GM18951 (cell line): ENCODE measurements around the gene VCPKMT.
A peak's percentile ranks its signal among the peaks of the same experiment; 100 is the strongest.

Source experiments
- POLR2A ChIP-seq: IDR thresholded peaks from 4 replicates; pipeline ENCODE4 v1.6.1; 2011; ENCODE audit warnings: mild to moderate bottlenecking; ENCODE audit not compliant: insufficient read length, insufficient read depth; ENCODE audit errors: extremely low read depth
- in situ Hi-C: fragments of 300-500 bp; cut with MboI; formaldehyde crosslinking; loops from one replicate; pipeline ENCODE4 v1.12.0; 2022; ENCODE audit warnings: low sequenced_read_pairs, mixed read lengths, inconsistent platforms; ENCODE audit not compliant: unreplicated experiment

VCPKMT gene

DNA sequence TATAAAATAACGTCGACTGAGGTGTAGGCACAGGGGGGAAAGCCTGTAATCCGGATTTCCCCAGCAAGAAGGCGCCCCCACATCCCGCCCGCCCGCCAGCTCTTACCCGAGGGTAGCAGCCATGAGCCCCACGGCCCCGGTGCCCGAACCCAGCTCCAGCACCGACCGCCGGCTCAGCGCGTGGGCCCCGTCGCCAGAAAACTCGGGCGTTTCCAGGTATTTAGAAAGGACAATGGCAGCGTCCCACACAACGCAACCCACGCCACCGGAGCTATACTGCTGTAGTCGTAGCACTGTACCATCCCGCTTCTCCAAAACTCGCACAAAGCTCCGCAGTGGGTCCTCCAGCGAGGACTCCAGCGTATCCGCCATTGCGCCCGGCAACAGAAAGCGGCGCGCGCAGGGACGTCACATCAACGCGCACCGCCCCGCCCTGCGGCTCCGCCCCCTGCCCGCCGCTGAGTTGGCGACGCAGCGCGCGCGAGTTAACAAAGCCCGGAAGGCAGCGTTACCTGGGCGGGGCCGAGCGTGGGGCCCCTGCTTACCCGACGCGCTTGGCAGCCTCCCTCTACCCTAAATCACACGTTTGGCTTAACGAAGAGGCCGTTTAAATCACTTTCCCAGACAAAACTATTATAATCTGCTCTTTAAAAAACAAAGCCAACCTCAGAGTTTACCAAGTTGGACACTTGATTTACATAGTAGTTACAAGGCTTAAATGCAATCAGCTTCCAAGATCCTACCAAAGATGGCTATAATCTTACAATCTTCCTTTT, at the start of gene VCPKMT:
Gene VCPKMT (minus strand): TSS at position 392 of the 776 bp plus-strand sequence. CDS start 20 bp downstream, at position 372.
- in situ Hi-C loops: loop anchor here (25.0 kb wide), 1 partner anchor 479 kb away; the partner anchor contains the start of gene DNAAF2
- peak; percentile 96 for TF ChIP-seq POLR2A

DNA sequence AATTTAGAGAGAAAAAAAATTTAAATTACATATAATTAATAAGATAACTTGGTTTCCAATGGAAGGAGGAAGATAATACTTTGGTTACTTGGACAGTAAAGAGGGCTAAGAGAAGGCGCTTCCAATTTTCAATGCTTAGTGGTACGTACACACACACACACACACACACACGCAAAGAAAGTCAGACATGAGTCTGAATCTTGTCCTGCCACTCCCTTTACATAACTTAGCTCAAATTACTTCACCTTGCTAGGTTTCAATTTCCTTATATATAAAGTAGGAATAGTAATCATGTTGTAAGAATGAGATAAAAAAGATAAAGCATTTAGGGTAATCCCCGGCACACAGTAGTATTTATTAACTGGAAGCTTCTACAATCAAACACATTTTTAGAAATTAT, 39.7 kb upstream of the VCPKMT start:
- in situ Hi-C loops: no loop called here
- no peak for TF ChIP-seq POLR2A

DNA sequence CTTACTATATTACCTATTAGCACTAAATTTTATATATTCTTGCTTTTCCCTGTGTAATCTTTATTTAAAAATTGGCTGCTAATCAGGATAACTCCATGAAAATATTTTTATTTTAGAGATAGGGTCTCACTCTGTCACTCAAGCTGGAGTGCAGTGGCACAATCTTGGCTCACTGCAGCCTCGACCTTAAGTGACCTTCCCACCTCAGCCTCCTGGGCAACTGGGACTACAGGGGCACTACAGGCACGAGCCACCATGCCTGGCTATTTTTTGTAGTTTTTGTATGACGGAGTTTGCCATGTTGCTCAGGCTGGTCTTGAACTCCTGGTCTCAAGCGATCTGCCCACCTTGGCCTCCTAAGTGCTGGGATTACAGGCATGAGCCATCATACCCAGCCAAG, 32.4 kb upstream of the VCPKMT start:
- no peak for TF ChIP-seq POLR2A
- in situ Hi-C loops: no loop called here

DNA sequence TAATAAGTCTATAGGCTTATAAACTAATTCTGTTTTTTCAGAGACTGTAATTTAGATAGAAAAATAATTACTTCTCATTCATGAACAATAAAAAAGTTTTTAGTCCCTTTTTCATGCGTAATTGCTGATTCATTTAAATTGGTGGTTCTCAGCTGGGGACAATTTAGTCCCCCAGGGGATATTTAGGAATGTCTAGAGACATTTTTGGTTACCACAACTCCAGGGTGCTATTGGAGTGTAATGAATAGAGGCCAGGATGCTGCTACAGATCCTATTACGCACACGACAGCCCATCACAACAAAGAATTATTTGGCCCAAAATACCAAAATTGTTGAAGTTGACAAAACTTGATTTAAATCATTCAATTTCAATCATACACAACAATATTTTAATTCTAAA, 22.8 kb upstream of the VCPKMT start:
- in situ Hi-C loops: no loop called here
- no peak for TF ChIP-seq POLR2A

DNA sequence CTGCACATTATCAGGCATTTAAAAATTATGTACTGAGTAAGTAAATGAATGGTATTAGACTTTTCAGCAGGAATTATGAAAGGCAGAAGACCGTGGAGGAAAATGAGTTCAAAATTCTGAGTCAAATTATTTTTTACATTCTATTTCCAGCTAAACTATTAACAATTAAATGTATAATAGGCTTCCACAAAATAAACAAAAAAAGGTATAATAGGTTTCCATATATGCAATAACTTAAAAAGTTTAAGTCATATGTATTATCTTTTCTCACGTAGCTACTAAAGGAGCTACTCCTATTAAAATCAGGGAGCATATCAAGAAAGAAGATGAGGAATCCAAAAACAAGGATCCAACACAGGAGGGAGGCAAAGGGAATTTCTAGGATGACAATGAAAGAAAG, 11.4 kb upstream of the VCPKMT start:
- no peak for TF ChIP-seq POLR2A
- in situ Hi-C loops: no loop called here

DNA sequence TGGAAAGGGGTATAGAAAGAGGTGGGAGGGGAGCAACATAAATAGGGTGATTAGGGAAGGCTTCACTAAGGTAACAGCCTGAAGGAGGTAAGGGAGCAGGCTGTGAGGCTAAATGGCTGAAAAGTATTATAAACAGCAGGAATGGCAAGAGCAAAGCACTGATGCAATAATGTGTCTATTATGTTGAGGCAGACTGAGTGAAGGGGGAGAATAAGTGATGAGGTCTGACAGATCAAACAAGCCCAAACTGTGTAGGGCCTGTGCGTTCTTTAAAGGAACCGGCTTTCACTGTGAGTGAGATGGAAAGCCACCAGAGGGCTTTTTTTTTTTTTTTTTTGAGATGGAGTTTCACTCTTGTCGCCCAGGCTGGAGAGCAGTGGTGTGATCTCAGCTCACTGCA, 6.7 kb upstream of the VCPKMT start:
- TF ChIP-seq POLR2A: no peak
- in situ Hi-C loops: loop anchor here (25.0 kb wide), 1 partner anchor 486 kb away; the partner anchor contains the start of gene DNAAF2

DNA sequence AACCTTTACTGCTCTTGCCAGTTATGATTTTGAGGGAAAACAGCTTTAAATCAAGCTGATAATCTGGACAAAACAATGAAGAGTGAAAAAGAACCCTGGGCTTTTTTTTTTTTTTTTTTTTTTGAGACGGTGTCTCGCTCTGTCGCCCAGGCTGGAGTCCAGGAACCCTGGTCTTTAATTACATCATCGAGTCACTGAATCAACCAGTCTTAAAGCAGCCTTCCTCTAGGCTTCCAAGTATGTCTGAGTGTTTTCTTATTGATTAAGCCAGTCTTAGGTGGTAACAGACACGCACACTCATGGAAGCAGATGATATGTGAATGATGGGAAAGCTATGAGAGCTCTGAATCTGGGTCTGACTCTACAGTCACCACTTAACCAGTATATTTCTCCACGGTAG, 5.9 kb upstream of the VCPKMT start:
- in situ Hi-C loops: loop anchor here (25.0 kb wide), 1 partner anchor 485 kb away; the partner anchor contains the start of gene DNAAF2
- no peak for TF ChIP-seq POLR2A

DNA sequence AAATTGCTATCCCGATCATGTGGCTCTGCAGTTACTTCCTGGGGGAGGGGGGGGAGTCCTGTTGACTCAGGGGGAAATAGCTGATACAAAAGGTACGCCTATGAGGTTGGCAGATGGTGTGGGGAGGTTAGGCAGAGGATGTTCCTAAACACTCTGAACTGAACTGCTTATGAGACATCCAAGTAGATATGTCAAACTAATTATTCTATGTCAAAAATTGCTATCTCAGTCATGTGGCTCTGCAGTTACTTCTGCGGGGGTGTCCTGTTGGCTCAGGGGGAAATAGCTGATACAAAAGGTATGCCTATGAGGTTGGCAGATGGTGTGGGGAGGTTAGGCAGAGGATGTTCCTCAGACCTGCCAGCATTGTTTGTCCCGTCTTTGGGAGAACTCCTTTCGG, 5.1 kb upstream of the VCPKMT start:
- no peak for TF ChIP-seq POLR2A
- in situ Hi-C loops: loop anchor here (25.0 kb wide), 1 partner anchor 484 kb away; the partner anchor contains the start of gene DNAAF2

DNA sequence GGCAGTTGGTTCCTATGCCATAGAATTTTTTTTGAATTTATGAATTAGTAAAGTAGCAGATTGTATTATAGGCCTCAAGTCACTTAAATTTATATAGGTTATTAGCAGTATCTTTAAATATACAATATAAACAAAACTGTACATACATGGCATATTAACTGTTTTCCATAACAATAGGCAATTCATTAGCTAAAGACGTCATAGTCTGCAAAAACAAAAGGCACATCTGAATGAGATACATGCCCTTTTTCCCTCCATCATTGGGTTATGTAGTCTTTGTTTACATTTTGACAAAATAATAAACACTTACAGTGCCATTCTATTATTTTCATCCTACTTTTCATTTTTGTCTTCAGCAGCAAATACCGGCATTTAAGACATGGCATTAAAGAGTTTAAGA, 1.1 kb upstream of the VCPKMT start:
- in situ Hi-C loops: loop anchor here (25.0 kb wide), 1 partner anchor 480 kb away; the partner anchor contains the start of gene DNAAF2
- no peak for TF ChIP-seq POLR2A

DNA sequence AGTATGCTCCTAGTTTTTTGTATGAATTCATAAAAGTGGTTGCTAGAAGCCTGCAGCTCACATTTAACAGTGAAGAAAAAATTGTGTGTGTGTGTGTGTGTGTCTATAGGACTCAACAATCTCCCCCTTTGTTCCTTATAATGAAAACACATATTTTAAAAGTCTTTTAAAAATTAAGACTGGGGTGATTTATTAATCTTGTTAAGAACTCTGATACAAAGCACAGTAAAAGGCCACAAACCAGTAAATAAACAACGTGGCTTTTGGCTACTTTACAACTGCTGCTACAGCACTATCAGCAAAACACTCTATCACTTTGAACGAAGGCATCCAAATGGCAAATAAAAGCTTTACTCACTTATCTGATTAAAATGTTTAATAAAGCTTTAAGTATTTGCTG, 594 bp upstream of the VCPKMT start:
- in situ Hi-C loops: loop anchor here (25.0 kb wide), 1 partner anchor 480 kb away; the partner anchor contains the start of gene DNAAF2
- TF ChIP-seq POLR2A: no peak

DNA sequence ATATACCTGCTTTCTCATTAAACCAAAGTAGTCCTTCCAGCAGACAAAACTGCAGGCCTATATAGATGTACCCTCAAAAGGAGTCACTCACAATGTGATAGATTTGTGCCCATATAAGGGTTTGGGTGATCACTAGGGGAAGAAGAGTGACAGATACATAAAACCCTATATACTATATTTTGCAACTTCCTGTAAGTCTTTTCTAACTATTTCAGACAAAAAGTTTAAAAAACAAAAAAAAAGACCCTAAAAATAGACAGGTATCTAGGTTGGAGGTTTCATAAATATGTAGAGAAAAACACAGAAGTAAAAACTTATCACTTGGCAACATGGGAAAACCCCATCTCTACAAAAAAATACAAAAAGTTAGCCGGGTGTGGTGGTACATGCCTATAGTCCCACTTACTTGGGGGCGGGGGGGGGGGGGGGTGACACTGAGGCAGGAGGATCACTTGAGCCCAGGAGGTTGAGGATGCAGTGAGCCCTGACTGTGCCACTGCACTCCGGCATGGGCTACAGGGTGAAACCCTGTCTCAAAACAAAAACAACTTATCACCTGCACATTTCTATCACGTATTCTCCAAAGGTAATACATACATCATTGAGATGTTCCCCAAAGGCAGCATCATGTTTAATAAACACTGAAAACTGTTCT, 2.9 kb downstream of the VCPKMT start:
- TF ChIP-seq POLR2A: no peak
- in situ Hi-C loops: loop anchor here (25.0 kb wide), 1 partner anchor 476 kb away; the partner anchor contains the start of gene DNAAF2

DNA sequence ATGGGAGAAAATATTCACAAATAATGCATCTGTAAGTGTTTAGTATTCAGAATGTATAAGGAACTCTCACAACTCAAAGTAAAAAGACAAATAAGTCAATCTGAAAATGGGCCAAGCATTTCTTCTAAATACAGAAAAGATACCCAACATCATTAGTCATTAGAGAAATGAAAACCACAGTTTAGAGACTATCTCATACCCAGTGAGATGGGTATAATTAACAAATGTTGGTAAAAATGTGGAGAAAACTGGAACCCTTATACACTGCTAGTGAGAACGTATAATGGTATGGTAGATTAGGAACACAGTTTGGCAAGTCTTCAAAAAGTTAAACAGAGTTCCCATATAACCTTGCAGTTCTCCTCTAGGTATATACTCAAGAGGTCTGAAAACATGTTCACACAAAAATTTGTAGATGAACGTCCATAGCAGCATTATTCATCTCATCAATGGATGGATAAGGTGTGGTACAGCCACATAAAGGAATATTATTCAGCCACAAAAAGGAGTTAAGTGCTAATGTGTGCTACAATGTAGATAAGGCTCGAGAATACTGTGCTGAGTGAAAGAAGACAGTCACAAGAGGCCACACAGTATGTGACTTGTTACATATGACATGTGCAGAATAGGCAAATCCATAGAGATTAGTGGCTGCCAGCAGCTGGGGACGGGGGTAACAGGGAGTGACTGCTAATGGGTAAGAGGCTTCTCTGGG, 5.9 kb downstream of the VCPKMT start:
- in situ Hi-C loops: loop anchor here (25.0 kb wide), 1 partner anchor 473 kb away; the partner anchor contains the start of gene DNAAF2
- no peak for TF ChIP-seq POLR2A

DNA sequence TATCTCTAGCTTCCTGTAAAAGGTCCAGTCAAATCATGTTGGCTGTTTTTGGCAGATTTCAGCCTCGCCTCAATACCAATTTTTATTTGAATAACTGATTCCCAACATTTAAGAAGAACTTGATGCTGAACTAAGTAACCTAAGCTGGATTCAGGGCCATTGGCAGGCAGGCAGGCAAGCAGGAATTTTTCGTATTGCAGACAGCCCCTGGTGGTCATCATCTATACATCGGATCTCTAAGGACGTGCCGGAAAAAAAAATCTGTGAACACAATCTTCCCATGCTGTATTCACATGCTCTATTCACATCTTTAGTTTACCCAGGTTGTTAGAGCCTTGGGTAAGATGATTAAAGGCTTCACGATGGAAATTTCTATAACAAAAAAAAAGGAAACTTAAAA, 7.0 kb downstream of the VCPKMT start:
- in situ Hi-C loops: loop anchor here (25.0 kb wide), 1 partner anchor 472 kb away; the partner anchor contains the start of gene DNAAF2
- no peak for TF ChIP-seq POLR2A
